Fibroblast of lung (primary cell): ENCODE measurements around the gene MARF1. TPM values are rescaled to one million over a fixed set of nuclear protein-coding genes. Genes with fewer than 3 reads are reported as not detected.
"Not testable (repeated sequence)": the region's sequence is repeated elsewhere in the genome, so short reads cannot be mapped to it uniquely, and the experiment has no call there.

Experiments
- DNase-seq, 2 donors: peaks; one replicate each; pipeline versions ENCODE4 v3.0.0 to v3.0.0-alpha.2; 2010; ENCODE audit warnings: low read depth in 2 of 2
- H2AFZ ChIP-seq: 2 replicates; pipeline ENCODE4 v1.5.1; 2012; ENCODE audit warnings: low read length, control low read depth, inconsistent platforms
- H3K27ac ChIP-seq: 2 replicates; pipeline ENCODE4 v1.5.1; 2011; ENCODE audit warnings: low read length, control low read depth; ENCODE audit not compliant: insufficient read depth
- H3K27me3 ChIP-seq: 2 replicates; pipeline ENCODE4 v1.5.1; 2011; ENCODE audit warnings: mild to moderate bottlenecking, low read length; ENCODE audit not compliant: control insufficient read depth, insufficient read depth
- H3K36me3 ChIP-seq: 2 replicates; pipeline ENCODE4 v1.5.1; 2011; ENCODE audit warnings: low read length; ENCODE audit not compliant: control insufficient read depth, insufficient read depth
- H3K4me1 ChIP-seq: 2 replicates; pipeline ENCODE4 v1.5.1; 2011; ENCODE audit warnings: low read length; ENCODE audit not compliant: control insufficient read depth, insufficient read depth; ENCODE audit errors: extremely low read depth
- H3K4me2 ChIP-seq: 2 replicates; pipeline ENCODE4 v1.5.1; 2011; ENCODE audit warnings: low read length, control low read depth; ENCODE audit not compliant: insufficient read depth; ENCODE audit errors: extremely low read depth
- H3K4me3 ChIP-seq, 4 experiments: fragments of 200-600 bp in 1 of 4; sonication (generic) in 1 of 4; replicated peaks in 1 of 4; 2 replicates each; pipeline ENCODE4 v1.5.1; 2011 to 2016; ENCODE audit warnings: low read length in 4 of 4, low read depth in 3 of 4, mild to moderate bottlenecking in 3 of 4, control low read depth in 2 of 4, inconsistent platforms in 1 of 4, mixed read lengths in 1 of 4; ENCODE audit not compliant: insufficient read depth in 1 of 4; ENCODE audit errors: control extremely low read depth in 1 of 4
- H3K79me2 ChIP-seq: 2 replicates; pipeline ENCODE4 v1.5.1; 2012; ENCODE audit warnings: mild to moderate bottlenecking, low read length, inconsistent platforms; ENCODE audit not compliant: control insufficient read depth, insufficient read depth
- H3K9ac ChIP-seq: 2 replicates; pipeline ENCODE4 v1.5.1; 2011; ENCODE audit warnings: mild to moderate bottlenecking, low read length, control low read depth; ENCODE audit not compliant: insufficient read depth
- H3K9me3 ChIP-seq: 2 replicates; pipeline ENCODE4 v1.5.1; 2012; ENCODE audit warnings: low read depth, low read length; ENCODE audit not compliant: control insufficient read depth, insufficient read depth
- H4K20me1 ChIP-seq: 2 replicates; pipeline ENCODE4 v1.5.1; 2011; ENCODE audit warnings: low read length; ENCODE audit not compliant: control insufficient read depth, insufficient read depth; ENCODE audit errors: extremely low read depth
- CTCF ChIP-seq, 2 donors: IDR thresholded peaks in 1 of 2; conservative IDR thresholded peaks in 1 of 2; 1 replicate in 1 of 2; 2 replicates in 1 of 2; pipeline ENCODE4 v1.5.1; 2011 to 2012; ENCODE audit warnings: low read length in 2 of 2, control low read depth in 1 of 2, inconsistent platforms in 1 of 2, low read depth in 1 of 2, mild to moderate bottlenecking in 1 of 2
- EZH2 ChIP-seq: IDR thresholded peaks from 2 replicates; pipeline ENCODE4 v1.5.1; 2012; ENCODE audit warnings: low read length, control low read depth, mild to moderate bottlenecking; ENCODE audit errors: missing control alignments
- polyA minus RNA-seq: library from RNA; depleted of rRNA, polyadenylated mRNA; stranded (reverse); fragments of >200 nt; gene quantifications from 2 replicates; pipeline ENCODE4 v1.2.3, GENCODE V29; 2011; ENCODE audit warnings: low replicate concordance
- polyA plus RNA-seq, 2 donors: library from polyadenylated mRNA; depleted of rRNA in 1 of 2; stranded (reverse) in 1 of 2; unstranded in 1 of 2; fragments of >200 nt; gene quantifications; 2 replicates each; pipeline ENCODE4 v1.2.1, GENCODE V29; 2011 to 2012; ENCODE audit warnings: missing spikeins in 1 of 2
- total RNA-seq: library from RNA; depleted of rRNA; stranded (reverse); fragments of >200 nt; gene quantifications from 2 replicates; pipeline ENCODE4 v1.2.1, GENCODE V29; 2014

The MARF1 gene
- total RNA-seq, result 13.6 and 18.8 TPM in 2 replicates
- 14.0 and 14.6 TPM in 2 replicates for polyA plus RNA-seq
- polyA plus RNA-seq (2012), result 11.5 and 15.5 TPM in 2 replicates
- 42.1 and 105 TPM in 2 replicates for polyA minus RNA-seq

GRCh38 chr16:15643048-15643945, at the start of gene MARF1:
Gene MARF1, minus strand, starts transcription at chr16:15643154. Its CDS starts 3,921 bp downstream, at chr16:15639233.
- Histone ChIP-seq H3K27me3 (no peaks in the 10 kb centered on the region), H3K36me3 (no peaks in the 10 kb centered on the region), H3K4me1 (no peaks in the 10 kb centered on the region), H3K9ac (peak within 1 kb of the TSS; percentile 91), H3K79me2 (peaks cover 22% of the 10 kb centered on the region), H3K4me2 (peak within 1 kb of the TSS; percentile 71), H3K4me3 (peak within 1 kb of the TSS; percentile 75 to 98 (median 82)), H3K27ac (peak within 1 kb of the TSS; percentile 95), H3K9me3 (no peaks in the 10 kb centered on the region), H2AFZ (peak within 1 kb of the TSS; percentile 94), H4K20me1 (no peaks in the 10 kb centered on the region)
- peak; percentile 93 to 94 for DNase-seq
- TF ChIP-seq EZH2 (no peak), CTCF (conservative IDR thresholded peaks at IDR 0.05 in 1 of 2, IDR thresholded peaks at IDR 0.05 in 1 of 2; ENCODE audit: low read depth in 1 of 2, low read length in 2 of 2) (peak; percentile 51 to 55)

- not testable (repeated sequence) for H3K4me2 ChIP-seq
These were observed 49.6 kb upstream of the MARF1 start for GRCh38 chr16:15692508-15692907.

GRCh38 chr16:15691046-15691445, 48.1 kb upstream of the MARF1 start:
- Histone ChIP-seq H3K9me3 (no peaks in the 10 kb centered on the region), H4K20me1 (no peaks in the 10 kb centered on the region), H3K27ac (no peak overlapping the region), H3K4me1 (no peaks in the 10 kb centered on the region), H3K79me2 (no peaks in the 10 kb centered on the region), H3K4me3 (no peak overlapping the region), H3K27me3 (no peaks in the 10 kb centered on the region), H3K36me3 (peaks cover 11% of the 10 kb centered on the region), H2AFZ (no peak overlapping the region), H3K4me2 (no peak overlapping the region), H3K9ac (no peak overlapping the region)
- no peak for DNase-seq
- TF ChIP-seq EZH2 (no peak), CTCF (conservative IDR thresholded peaks at IDR 0.05 in 1 of 2, IDR thresholded peaks at IDR 0.05 in 1 of 2; ENCODE audit: low read depth in 1 of 2, low read length in 2 of 2) (no peak)

More at GRCh38 chr16:15692508-15692907, 49.6 kb upstream of the MARF1 start:
- not testable (repeated sequence) for DNase-seq, H3K4me3 ChIP-seq, H3K27me3 ChIP-seq, H3K9ac ChIP-seq, H3K27ac ChIP-seq, H3K4me1 ChIP-seq, H3K9me3 ChIP-seq, H3K79me2 ChIP-seq, H2AFZ ChIP-seq, H4K20me1 ChIP-seq
- H3K36me3 ChIP-seq, result peaks cover 14% of the 10 kb centered on the region
